HL-60 (cell line): ENCODE data around the gene ABHD16A.

ENCODE experiments used
- CTCF ChIP-seq: IDR thresholded peaks from one replicate; pipeline ENCODE4 v1.5.1; 2011; ENCODE audit warnings: low read length, control low read depth, inconsistent platforms; ENCODE audit not compliant: insufficient read depth
- GABPA ChIP-seq: IDR thresholded peaks from 2 replicates; pipeline ENCODE4 v1.6.1; 2012; ENCODE audit warnings: low read depth
- POLR2AphosphoS5 ChIP-seq: IDR thresholded peaks from 2 replicates; pipeline ENCODE4 v1.6.1; 2012; ENCODE audit warnings: low read depth
- SPI1 ChIP-seq: IDR thresholded peaks from 2 replicates; pipeline ENCODE4 v1.6.1; 2012; ENCODE audit warnings: low read depth, mild to moderate bottlenecking, borderline replicate concordance
- TF ChIP-seq, protein P1 (sequence below): IDR thresholded peaks from 2 replicates; pipeline ENCODE4 v1.6.1; 2012; ENCODE audit warnings: low read depth; ENCODE audit not compliant: insufficient replicate concordance

GRCh38 chr6:31665501-31666336 lies 37.4 kb downstream of the ABHD16A start, which contains the start of gene CSNK2B:
- TF ChIP-seq POLR2AphosphoS5 (peak; percentile 53), CTCF (no peak), SPI1 (no peak; the same call in none of the 2 replicates), GABPA (peak; percentile 89)
- TF ChIP-seq, protein P1, sequence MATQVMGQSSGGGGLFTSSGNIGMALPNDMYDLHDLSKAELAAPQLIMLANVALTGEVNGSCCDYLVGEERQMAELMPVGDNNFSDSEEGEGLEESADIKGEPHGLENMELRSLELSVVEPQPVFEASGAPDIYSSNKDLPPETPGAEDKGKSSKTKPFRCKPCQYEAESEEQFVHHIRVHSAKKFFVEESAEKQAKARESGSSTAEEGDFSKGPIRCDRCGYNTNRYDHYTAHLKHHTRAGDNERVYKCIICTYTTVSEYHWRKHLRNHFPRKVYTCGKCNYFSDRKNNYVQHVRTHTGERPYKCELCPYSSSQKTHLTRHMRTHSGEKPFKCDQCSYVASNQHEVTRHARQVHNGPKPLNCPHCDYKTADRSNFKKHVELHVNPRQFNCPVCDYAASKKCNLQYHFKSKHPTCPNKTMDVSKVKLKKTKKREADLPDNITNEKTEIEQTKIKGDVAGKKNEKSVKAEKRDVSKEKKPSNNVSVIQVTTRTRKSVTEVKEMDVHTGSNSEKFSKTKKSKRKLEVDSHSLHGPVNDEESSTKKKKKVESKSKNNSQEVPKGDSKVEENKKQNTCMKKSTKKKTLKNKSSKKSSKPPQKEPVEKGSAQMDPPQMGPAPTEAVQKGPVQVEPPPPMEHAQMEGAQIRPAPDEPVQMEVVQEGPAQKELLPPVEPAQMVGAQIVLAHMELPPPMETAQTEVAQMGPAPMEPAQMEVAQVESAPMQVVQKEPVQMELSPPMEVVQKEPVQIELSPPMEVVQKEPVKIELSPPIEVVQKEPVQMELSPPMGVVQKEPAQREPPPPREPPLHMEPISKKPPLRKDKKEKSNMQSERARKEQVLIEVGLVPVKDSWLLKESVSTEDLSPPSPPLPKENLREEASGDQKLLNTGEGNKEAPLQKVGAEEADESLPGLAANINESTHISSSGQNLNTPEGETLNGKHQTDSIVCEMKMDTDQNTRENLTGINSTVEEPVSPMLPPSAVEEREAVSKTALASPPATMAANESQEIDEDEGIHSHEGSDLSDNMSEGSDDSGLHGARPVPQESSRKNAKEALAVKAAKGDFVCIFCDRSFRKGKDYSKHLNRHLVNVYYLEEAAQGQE, result peak; percentile 47
